Nephron (organoid): ENCODE measurements around the gene SLC15A3.

ENCODE experiments used
- H3K27ac Mint-ChIP-seq, 3 experiments: 2 replicates each; pipeline ENCODE4 v1.8.0; 2020; ENCODE audit warnings: mixed read lengths in 3 of 3, mild to moderate bottlenecking in 2 of 3, moderate library complexity in 1 of 3
- H3K27me3 Mint-ChIP-seq: 2 replicates; pipeline ENCODE4 v1.8.0; 2021; ENCODE audit warnings: low read depth, mild to moderate bottlenecking, moderate library complexity, mixed read lengths
- H3K36me3 Mint-ChIP-seq: 2 replicates; pipeline ENCODE4 v1.8.0; 2020; ENCODE audit warnings: low read depth, mixed read lengths
- H3K4me1 Mint-ChIP-seq: 2 replicates; pipeline ENCODE4 v1.8.0; 2020; ENCODE audit warnings: mixed read lengths
- H3K4me3 Mint-ChIP-seq, 3 experiments: 2 replicates each; pipeline ENCODE4 v1.8.0; 2020; ENCODE audit warnings: mild to moderate bottlenecking in 3 of 3, mixed read lengths in 3 of 3, moderate library complexity in 2 of 3
- H3K9me3 Mint-ChIP-seq: 2 replicates; pipeline ENCODE4 v1.8.0; 2020; ENCODE audit warnings: mixed read lengths
- TF ChIP-seq, protein P1 (sequence below), 3 experiments: fragments of 200-600 bp; sonication (generic); IDR thresholded peaks; one replicate each; pipeline ENCODE4 v1.5.0; 2021; ENCODE audit warnings: antibody characterized with exemption in 3 of 3; ENCODE audit not compliant: unreplicated experiment in 3 of 3

Gene SLC15A3

DNA sequence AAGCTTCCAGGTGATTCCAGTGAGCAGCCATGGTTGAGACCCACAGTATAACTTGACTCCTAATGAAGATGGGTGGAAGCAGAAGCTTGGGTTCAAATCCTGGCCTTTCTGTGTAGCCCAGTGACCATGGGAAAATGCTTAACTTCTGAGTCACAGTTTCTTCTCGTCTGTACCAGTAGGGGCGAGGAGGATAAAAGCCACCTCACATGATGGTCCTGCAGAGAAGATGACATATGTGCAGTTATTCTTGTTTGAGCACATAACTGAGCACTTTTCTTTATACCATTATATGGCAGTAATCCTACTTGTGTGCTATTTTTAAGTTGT is 33.1 kb downstream of the SLC15A3 start:
- TF ChIP-seq, protein P1, sequence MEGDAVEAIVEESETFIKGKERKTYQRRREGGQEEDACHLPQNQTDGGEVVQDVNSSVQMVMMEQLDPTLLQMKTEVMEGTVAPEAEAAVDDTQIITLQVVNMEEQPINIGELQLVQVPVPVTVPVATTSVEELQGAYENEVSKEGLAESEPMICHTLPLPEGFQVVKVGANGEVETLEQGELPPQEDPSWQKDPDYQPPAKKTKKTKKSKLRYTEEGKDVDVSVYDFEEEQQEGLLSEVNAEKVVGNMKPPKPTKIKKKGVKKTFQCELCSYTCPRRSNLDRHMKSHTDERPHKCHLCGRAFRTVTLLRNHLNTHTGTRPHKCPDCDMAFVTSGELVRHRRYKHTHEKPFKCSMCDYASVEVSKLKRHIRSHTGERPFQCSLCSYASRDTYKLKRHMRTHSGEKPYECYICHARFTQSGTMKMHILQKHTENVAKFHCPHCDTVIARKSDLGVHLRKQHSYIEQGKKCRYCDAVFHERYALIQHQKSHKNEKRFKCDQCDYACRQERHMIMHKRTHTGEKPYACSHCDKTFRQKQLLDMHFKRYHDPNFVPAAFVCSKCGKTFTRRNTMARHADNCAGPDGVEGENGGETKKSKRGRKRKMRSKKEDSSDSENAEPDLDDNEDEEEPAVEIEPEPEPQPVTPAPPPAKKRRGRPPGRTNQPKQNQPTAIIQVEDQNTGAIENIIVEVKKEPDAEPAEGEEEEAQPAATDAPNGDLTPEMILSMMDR (IDR thresholded peaks at IDR 0.05; ENCODE audit: unreplicated experiment in 3 of 3), result no peak
- Mint-ChIP-seq H3K27ac (no peak overlapping the region), H3K36me3 (peaks cover 34% of the 10 kb centered on the region), H3K9me3 (no peaks in the 10 kb centered on the region), H3K4me1 (peaks cover 64% of the 10 kb centered on the region), H3K4me3 (no peak overlapping the region), H3K27me3 (no peaks in the 10 kb centered on the region)

GRCh38 chr11:60918251-60918938 is 33.6 kb downstream of the SLC15A3 start:
- peaks cover 67% of the 10 kb centered on the region for H3K4me1 Mint-ChIP-seq
- TF ChIP-seq, protein P1 (IDR thresholded peaks at IDR 0.05; ENCODE audit: unreplicated experiment in 3 of 3), result no peak
- H3K27ac Mint-ChIP-seq, result no peak overlapping the region
- H3K9me3 Mint-ChIP-seq, result no peaks in the 10 kb centered on the region
- no peak overlapping the region for H3K4me3 Mint-ChIP-seq
- peaks cover 34% of the 10 kb centered on the region for H3K36me3 Mint-ChIP-seq
- H3K27me3 Mint-ChIP-seq, result no peaks in the 10 kb centered on the region

GRCh38 chr11:60917267-60917666 is 34.7 kb downstream of the SLC15A3 start:
- TF ChIP-seq, protein P1 (IDR thresholded peaks at IDR 0.05; ENCODE audit: unreplicated experiment in 3 of 3), result no peak
- Mint-ChIP-seq H3K36me3 (peaks cover 30% of the 10 kb centered on the region), H3K4me3 (peak overlapping the region; percentile 28 to 80 (median 65)), H3K4me1 (peaks cover 68% of the 10 kb centered on the region), H3K27me3 (no peaks in the 10 kb centered on the region), H3K27ac (peak overlapping the region in 2 of 3 experiments; percentile 34 to 35), H3K9me3 (no peaks in the 10 kb centered on the region)

DNA sequence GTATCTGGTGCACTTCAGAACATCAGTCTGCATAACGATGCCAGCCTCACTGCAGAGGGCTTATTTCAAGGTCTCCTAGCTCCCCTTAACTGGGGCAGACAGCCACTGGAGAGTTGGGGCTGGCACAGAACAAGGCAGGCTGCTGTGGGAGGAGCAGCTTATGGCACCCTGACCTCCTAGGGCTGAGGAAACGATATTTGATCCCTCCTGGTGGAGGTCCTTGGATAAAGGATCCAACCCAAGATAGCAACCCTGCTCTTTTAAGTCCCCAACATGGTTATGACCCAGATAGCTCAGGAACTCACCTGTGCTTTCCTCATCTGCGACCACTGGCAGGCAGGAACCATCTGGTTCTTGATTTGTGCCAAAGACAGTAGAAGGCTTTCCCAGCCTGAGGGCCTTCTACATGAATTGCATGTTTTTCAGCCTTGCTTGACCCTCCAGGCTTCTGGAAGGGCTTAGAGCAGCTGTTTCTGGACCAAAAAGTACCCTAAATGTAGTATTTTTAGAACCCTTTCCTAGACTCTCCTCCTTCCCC is 35.2 kb downstream of the SLC15A3 start:
- peaks cover 28% of the 10 kb centered on the region for H3K36me3 Mint-ChIP-seq
- H3K4me1 Mint-ChIP-seq, result peaks cover 68% of the 10 kb centered on the region
- peak overlapping the region in 2 of 3 experiments; percentile 34 to 35 for H3K27ac Mint-ChIP-seq
- TF ChIP-seq, protein P1 (IDR thresholded peaks at IDR 0.05; ENCODE audit: unreplicated experiment in 3 of 3), result no peak
- no peaks in the 10 kb centered on the region for H3K9me3 Mint-ChIP-seq
- no peaks in the 10 kb centered on the region for H3K27me3 Mint-ChIP-seq
- peak overlapping the region; percentile 28 to 80 (median 65) for H3K4me3 Mint-ChIP-seq

GRCh38 chr11:60915248-60915914 is 36.6 kb downstream of the SLC15A3 start:
- peak overlapping the region; percentile 91 to 95 (median 95) for H3K4me3 Mint-ChIP-seq
- no peaks in the 10 kb centered on the region for H3K27me3 Mint-ChIP-seq
- TF ChIP-seq, protein P1 (IDR thresholded peaks at IDR 0.05; ENCODE audit: unreplicated experiment in 3 of 3), result peak in 1 of 3 experiments; percentile 28
- peak overlapping the region; percentile 81 to 89 (median 87) for H3K27ac Mint-ChIP-seq
- H3K9me3 Mint-ChIP-seq, result no peaks in the 10 kb centered on the region
- peaks cover 64% of the 10 kb centered on the region for H3K4me1 Mint-ChIP-seq
- peaks cover 15% of the 10 kb centered on the region for H3K36me3 Mint-ChIP-seq
